Effector memory CD8-positive, alpha-beta T cell (primary cell): ENCODE data around the gene CRAMP1.
A peak's percentile ranks its signal among the peaks of the same experiment; 100 is the strongest.

ENCODE experiments used
- ATAC-seq: fragments of 150-1000 bp; cut with Tn5 transposase; replicated peaks from 2 replicates; pipeline ENCODE4 v1.10.0; 2021; ENCODE audit warnings: mild to moderate bottlenecking, moderate library complexity
- DNase-seq, 3 experiments: peaks; one replicate each; pipeline ENCODE4 v3.0.0; 2021
- H3K27ac Mint-ChIP-seq, 2 donors: one replicate each; pipeline ENCODE4 v1.8.0; 2022; ENCODE audit warnings: mild to moderate bottlenecking in 2 of 2, mixed read lengths in 2 of 2, moderate library complexity in 2 of 2
- H3K27me3 Mint-ChIP-seq, 2 donors: one replicate each; pipeline ENCODE4 v1.8.0; 2022; ENCODE audit warnings: mixed read lengths in 2 of 2
- H3K36me3 Mint-ChIP-seq: one replicate; pipeline ENCODE4 v1.8.0; 2022; ENCODE audit warnings: mild to moderate bottlenecking, moderate library complexity, mixed read lengths; ENCODE audit not compliant: insufficient read depth
- H3K4me1 Mint-ChIP-seq, 2 donors: one replicate each; pipeline ENCODE4 v1.8.0; 2022; ENCODE audit warnings: low read depth in 2 of 2, mixed read lengths in 2 of 2
- H3K4me3 Mint-ChIP-seq, 2 donors: one replicate each; pipeline ENCODE4 v1.8.0; 2022; ENCODE audit warnings: mild to moderate bottlenecking in 2 of 2, mixed read lengths in 2 of 2, moderate library complexity in 2 of 2
- H3K9me3 Mint-ChIP-seq, 2 donors: one replicate each; pipeline ENCODE4 v1.8.0; 2022; ENCODE audit warnings: mixed read lengths in 2 of 2

CRAMP1 gene

GRCh38 chr16:1645914-1646525, 33.9 kb downstream of the CRAMP1 start:
- Mint-ChIP-seq H3K9me3 (no peaks in the 10 kb centered on the region), H3K27me3 (no peaks in the 10 kb centered on the region), H3K4me3 (no peak overlapping the region), H3K4me1 (peaks cover 23 to 27% of the 10 kb centered on the region in 2 donors), H3K36me3 (peaks cover 25% of the 10 kb centered on the region), H3K27ac (peak overlapping the region; percentile 79 to 85)
- DNase-seq (peak in 1 of 3 experiments; percentile 6), ATAC-seq (peak; percentile 70)

DNA sequence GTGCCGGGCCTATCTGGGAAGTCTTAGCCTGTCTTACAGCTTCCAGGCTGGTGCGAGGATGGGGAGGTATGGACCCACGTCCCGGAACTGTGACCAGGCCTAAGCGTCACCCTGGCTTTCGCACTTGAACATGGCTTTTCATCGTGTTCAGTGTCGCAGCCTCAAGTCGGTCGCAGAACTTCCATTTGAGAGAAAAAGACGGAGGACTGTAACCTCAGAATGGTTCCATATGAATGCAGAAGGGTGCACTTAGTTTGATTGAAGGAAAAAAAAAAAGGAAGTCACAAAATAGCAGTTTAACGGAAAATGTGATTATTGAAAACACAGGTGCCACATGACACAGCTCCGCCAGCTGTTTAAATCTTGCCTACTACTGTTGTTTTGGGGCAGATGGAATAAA, 35.7 kb downstream of the CRAMP1 start:
- peaks cover 16% of the 10 kb centered on the region for H3K36me3 Mint-ChIP-seq
- H3K27ac Mint-ChIP-seq: no peak overlapping the region
- ATAC-seq (no peak), DNase-seq (no peak)
- H3K9me3 Mint-ChIP-seq: no peaks in the 10 kb centered on the region
- H3K4me3 Mint-ChIP-seq: no peak overlapping the region
- H3K4me1 Mint-ChIP-seq: peaks cover 23 to 28% of the 10 kb centered on the region in 2 donors
- H3K27me3 Mint-ChIP-seq: no peaks in the 10 kb centered on the region

DNA sequence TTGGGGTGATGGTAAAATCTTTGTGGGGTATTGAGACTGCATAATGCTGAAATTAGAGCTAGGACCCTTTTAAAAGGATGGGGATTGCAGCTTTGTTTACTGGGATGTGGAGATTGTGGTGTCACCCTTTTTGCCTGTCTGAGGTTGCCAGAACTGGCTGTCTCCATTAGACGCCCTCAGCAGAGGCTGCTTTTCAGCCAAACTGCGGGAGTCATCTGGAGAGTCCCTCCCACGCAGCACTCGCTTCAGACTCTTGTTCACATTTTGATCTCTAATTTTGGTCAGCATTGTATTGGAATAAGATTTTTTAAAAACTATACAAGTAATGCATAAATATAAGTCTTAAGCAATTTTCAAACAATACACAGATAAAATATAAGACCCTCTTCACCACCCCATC, 38.0 kb downstream of the CRAMP1 start:
- H3K27ac Mint-ChIP-seq: no peak overlapping the region
- peaks cover 26% of the 10 kb centered on the region for H3K36me3 Mint-ChIP-seq
- H3K4me3 Mint-ChIP-seq: no peak overlapping the region
- H3K4me1 Mint-ChIP-seq: peaks cover 15 to 24% of the 10 kb centered on the region in 2 donors
- no peaks in the 10 kb centered on the region for H3K27me3 Mint-ChIP-seq
- no peak for DNase-seq
- no peak for ATAC-seq
- no peaks in the 10 kb centered on the region for H3K9me3 Mint-ChIP-seq

- no peak for DNase-seq
- no peak for ATAC-seq
- Mint-ChIP-seq H3K36me3 (peaks cover 23% of the 10 kb centered on the region), H3K27ac (peak overlapping the region; percentile 39 to 86), H3K9me3 (no peaks in the 10 kb centered on the region), H3K27me3 (no peaks in the 10 kb centered on the region), H3K4me3 (no peak overlapping the region), H3K4me1 (peaks cover 5 to 16% of the 10 kb centered on the region in 2 donors)
Observed at GRCh38 chr16:1651094-1651973, 39.2 kb downstream of the CRAMP1 start.

- Mint-ChIP-seq H3K4me1 (peaks cover 0 to 11% of the 10 kb centered on the region in 2 donors), H3K27ac (no peak overlapping the region), H3K4me3 (no peak overlapping the region), H3K27me3 (no peaks in the 10 kb centered on the region), H3K36me3 (peaks cover 21% of the 10 kb centered on the region), H3K9me3 (no peaks in the 10 kb centered on the region)
- ATAC-seq (no peak), DNase-seq (no peak)
Observed at GRCh38 chr16:1651974-1652312, 39.8 kb downstream of the CRAMP1 start.

- no peak for ATAC-seq
- Mint-ChIP-seq H3K4me1 (peaks cover 0 to 8% of the 10 kb centered on the region in 2 donors), H3K36me3 (peaks cover 24% of the 10 kb centered on the region), H3K27me3 (no peaks in the 10 kb centered on the region), H3K9me3 (no peaks in the 10 kb centered on the region), H3K4me3 (no peak overlapping the region), H3K27ac (no peak overlapping the region)
- DNase-seq: no peak
Observed at GRCh38 chr16:1653023-1653422, 40.9 kb downstream of the CRAMP1 start.

GRCh38 chr16:1654505-1655268, 42.5 kb downstream of the CRAMP1 start:
- Mint-ChIP-seq H3K36me3 (peaks cover 23% of the 10 kb centered on the region), H3K4me1 (peaks cover 2 to 8% of the 10 kb centered on the region in 2 donors), H3K9me3 (no peaks in the 10 kb centered on the region), H3K27me3 (no peaks in the 10 kb centered on the region), H3K4me3 (no peak overlapping the region), H3K27ac (no peak overlapping the region)
- no peak for ATAC-seq
- no peak for DNase-seq

DNA sequence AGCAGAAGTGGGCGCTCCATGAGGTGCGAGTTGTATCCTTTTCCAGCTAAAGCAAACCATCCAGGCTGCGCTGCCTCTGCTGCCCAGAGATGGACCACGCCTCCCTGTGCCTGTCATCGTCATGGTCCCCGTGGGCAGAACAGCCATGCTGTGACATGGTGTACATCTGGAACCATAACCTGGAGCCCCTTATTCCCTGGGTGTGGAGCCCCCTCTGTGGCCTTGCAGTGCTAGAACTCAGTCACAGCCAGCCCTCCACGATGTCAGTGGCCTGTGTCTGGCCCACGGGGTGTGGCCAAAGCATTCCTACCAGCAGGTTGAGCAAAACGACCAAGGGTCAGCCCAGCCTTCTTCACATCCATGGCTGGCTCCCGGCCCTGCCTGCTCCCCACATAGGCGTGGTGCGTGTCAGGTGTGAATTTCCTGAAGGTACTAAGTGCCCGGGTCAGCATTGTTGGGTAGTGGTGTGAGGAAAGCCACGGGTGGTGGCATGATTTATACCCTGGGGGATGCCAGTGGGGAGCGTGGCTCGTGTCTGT, 43.2 kb downstream of the CRAMP1 start:
- H3K27me3 Mint-ChIP-seq: no peaks in the 10 kb centered on the region
- H3K4me1 Mint-ChIP-seq: peaks cover 2 to 8% of the 10 kb centered on the region in 2 donors
- peaks cover 23% of the 10 kb centered on the region for H3K36me3 Mint-ChIP-seq
- DNase-seq (no peak), ATAC-seq (no peak)
- no peak overlapping the region for H3K4me3 Mint-ChIP-seq
- no peaks in the 10 kb centered on the region for H3K9me3 Mint-ChIP-seq
- no peak overlapping the region for H3K27ac Mint-ChIP-seq

GRCh38 chr16:1655909-1656807, 44.0 kb downstream of the CRAMP1 start:
- no peak overlapping the region for H3K4me3 Mint-ChIP-seq
- ATAC-seq (no peak), DNase-seq (no peak)
- no peak overlapping the region for H3K27ac Mint-ChIP-seq
- no peaks in the 10 kb centered on the region for H3K27me3 Mint-ChIP-seq
- H3K9me3 Mint-ChIP-seq: no peaks in the 10 kb centered on the region
- H3K4me1 Mint-ChIP-seq: peaks cover 0 to 2% of the 10 kb centered on the region in 2 donors
- H3K36me3 Mint-ChIP-seq: peaks cover 23% of the 10 kb centered on the region

- Mint-ChIP-seq H3K9me3 (no peaks in the 10 kb centered on the region), H3K27me3 (no peaks in the 10 kb centered on the region), H3K27ac (no peak overlapping the region), H3K4me3 (no peak overlapping the region), H3K4me1 (peaks cover 0 to 2% of the 10 kb centered on the region in 2 donors), H3K36me3 (peaks cover 23% of the 10 kb centered on the region)
- ATAC-seq (no peak), DNase-seq (no peak)
Observed at GRCh38 chr16:1656808-1657617, 44.9 kb downstream of the CRAMP1 start.

DNA sequence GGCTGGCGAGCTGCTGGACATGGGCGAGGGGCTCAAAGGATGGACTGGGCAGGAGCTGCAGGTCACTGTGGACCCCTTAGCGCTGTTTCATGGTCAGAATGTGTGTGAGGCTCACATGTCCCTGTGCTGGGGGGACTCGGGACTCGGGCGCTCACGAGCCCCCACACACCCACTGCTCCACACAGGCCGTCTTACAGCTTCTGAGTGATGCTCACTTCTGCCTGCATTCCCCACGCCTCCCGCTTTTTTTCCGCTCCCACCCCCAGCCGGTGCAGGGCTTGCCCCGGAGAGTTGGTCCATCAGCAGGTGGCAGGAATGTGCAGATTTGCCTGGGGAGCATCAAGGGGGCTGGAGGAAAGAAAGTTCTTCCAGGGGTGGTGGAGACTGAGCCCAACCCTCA, 45.7 kb downstream of the CRAMP1 start:
- ATAC-seq (no peak), DNase-seq (no peak)
- H3K4me3 Mint-ChIP-seq: no peak overlapping the region
- peak overlapping the region in 1 of 2 donors; percentile 55 for H3K27ac Mint-ChIP-seq
- H3K9me3 Mint-ChIP-seq: no peaks in the 10 kb centered on the region
- H3K27me3 Mint-ChIP-seq: no peaks in the 10 kb centered on the region
- H3K36me3 Mint-ChIP-seq: peaks cover 29% of the 10 kb centered on the region
- H3K4me1 Mint-ChIP-seq: peaks cover 0 to 2% of the 10 kb centered on the region in 2 donors

- H3K4me1 Mint-ChIP-seq: peaks cover 0 to 2% of the 10 kb centered on the region in 2 donors
- no peaks in the 10 kb centered on the region for H3K9me3 Mint-ChIP-seq
- DNase-seq: no peak
- H3K4me3 Mint-ChIP-seq: no peak overlapping the region
- no peaks in the 10 kb centered on the region for H3K27me3 Mint-ChIP-seq
- peak overlapping the region in 1 of 2 donors; percentile 55 for H3K27ac Mint-ChIP-seq
- ATAC-seq: no peak
- H3K36me3 Mint-ChIP-seq: peaks cover 30% of the 10 kb centered on the region
Observed at GRCh38 chr16:1659031-1659430, 46.9 kb downstream of the CRAMP1 start.
